ENCODE results near the gene SF3B2.

DNA sequence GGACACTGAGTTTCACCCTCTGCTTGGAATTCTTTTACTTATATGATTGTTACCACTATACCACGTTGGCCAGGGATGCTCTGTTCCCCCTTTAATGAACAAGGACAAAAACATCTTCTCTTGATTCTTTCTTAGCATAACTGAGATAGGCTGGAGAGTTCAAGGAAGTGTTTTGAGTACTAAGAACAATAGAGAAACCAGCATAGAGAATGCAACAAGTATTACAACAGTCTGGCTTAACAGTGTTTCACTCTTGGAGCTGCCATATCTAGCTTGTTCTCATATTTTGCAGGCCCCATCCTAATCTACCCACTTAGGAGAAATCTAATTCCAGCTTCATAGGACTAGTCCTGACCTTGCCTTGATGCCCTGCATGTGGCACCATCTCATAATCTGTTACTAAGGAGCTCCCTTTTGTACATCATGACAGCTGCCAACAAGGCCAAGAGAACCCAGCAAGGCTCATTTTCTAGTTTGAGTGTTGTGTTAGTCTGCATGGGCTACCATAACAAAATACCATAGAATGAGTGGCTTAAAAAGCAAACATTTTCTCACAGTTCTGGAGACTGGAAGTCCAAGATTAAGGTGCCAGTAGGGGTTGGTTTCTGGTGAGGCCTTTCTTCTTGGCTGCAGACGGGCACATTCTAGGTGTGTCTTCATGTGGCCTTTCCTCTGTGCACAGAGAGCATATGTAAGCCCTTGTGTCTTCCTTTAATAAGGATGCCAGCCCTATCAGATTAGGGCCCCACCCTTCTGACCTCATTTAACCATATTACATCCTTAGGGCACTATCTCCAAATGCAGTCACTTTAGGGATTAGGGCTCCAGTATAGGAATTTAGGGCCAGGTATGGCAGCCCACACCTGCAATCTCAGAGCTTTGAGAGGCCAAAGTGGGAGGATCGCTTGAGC, 55.7 kb downstream of the SF3B2 start:
- TF ChIP-seq POLR2A (IDR thresholded peaks at IDR 0.05) (no peak), EP300 (IDR thresholded peaks at IDR 0.05) (no peak), POLR2AphosphoS5 (IDR thresholded peaks at IDR 0.05) (no peak)
- TF ChIP-seq, protein P1, sequence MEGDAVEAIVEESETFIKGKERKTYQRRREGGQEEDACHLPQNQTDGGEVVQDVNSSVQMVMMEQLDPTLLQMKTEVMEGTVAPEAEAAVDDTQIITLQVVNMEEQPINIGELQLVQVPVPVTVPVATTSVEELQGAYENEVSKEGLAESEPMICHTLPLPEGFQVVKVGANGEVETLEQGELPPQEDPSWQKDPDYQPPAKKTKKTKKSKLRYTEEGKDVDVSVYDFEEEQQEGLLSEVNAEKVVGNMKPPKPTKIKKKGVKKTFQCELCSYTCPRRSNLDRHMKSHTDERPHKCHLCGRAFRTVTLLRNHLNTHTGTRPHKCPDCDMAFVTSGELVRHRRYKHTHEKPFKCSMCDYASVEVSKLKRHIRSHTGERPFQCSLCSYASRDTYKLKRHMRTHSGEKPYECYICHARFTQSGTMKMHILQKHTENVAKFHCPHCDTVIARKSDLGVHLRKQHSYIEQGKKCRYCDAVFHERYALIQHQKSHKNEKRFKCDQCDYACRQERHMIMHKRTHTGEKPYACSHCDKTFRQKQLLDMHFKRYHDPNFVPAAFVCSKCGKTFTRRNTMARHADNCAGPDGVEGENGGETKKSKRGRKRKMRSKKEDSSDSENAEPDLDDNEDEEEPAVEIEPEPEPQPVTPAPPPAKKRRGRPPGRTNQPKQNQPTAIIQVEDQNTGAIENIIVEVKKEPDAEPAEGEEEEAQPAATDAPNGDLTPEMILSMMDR (IDR thresholded peaks at IDR 0.05) = no peak

All from upper lobe of left lung (tissue), 4 donors.